Heart right ventricle (tissue), 16 donors: ENCODE measurements around the gene PRKACB. TPM values are rescaled to one million over a fixed set of nuclear protein-coding genes. Genes with fewer than 3 reads are reported as not detected.

ENCODE experiments used
- ATAC-seq, 8 donors: fragments of 200-7000 bp; cut with Tn5 transposase; one replicate each; pipeline ENCODE4 v1.9.1; 2020; ENCODE audit warnings: mild to moderate bottlenecking in 8 of 8, moderate library complexity in 8 of 8, moderate number of reproducible peaks in 1 of 8
- DNase-seq, 2 donors: peaks; one replicate each; pipeline ENCODE4 v3.0.0-alpha.2; 2020
- H3K27ac ChIP-seq, 10 donors: fragments of 200-600 bp; sonication (generic) in 2 of 10; one replicate each; pipeline versions ENCODE4 v1.5.0 to v1.8.0; 2020 to 2022; ENCODE audit warnings: mild to moderate bottlenecking in 3 of 10
- H3K27me3 ChIP-seq, 7 donors: fragments of 200-600 bp; one replicate each; pipeline ENCODE4 v1.8.0; 2021 to 2022; ENCODE audit warnings: mild to moderate bottlenecking in 2 of 7
- H3K36me3 ChIP-seq, 9 donors: fragments of 200-600 bp; sonication (generic) in 1 of 9; one replicate each; pipeline versions ENCODE4 v1.5.0 to v1.8.0; 2020 to 2022; ENCODE audit warnings: mild to moderate bottlenecking in 2 of 9
- H3K4me1 ChIP-seq, 9 donors: fragments of 200-600 bp; sonication (generic) in 1 of 9; one replicate each; pipeline versions ENCODE4 v1.5.0 to v1.8.0; 2020 to 2022; ENCODE audit warnings: mild to moderate bottlenecking in 4 of 9
- H3K4me3 ChIP-seq, 10 donors: fragments of 200-600 bp; sonication (generic) in 2 of 10; one replicate each; pipeline versions ENCODE4 v1.5.0 to v1.8.0; 2020 to 2022; ENCODE audit warnings: mild to moderate bottlenecking in 7 of 10, moderate library complexity in 2 of 10
- H3K9me3 ChIP-seq, 11 donors: fragments of 200-600 bp in 10 of 11; sonication (generic) in 2 of 11; one replicate each; pipeline versions ENCODE4 v1.5.0 to v1.8.0; 2013 to 2022; ENCODE audit warnings: mild to moderate bottlenecking in 2 of 11, control low read depth in 1 of 11, moderate library complexity in 1 of 11
- WGBS, 2 donors: extraction: QIAGEN DNeasy Blood & Tissue Kit; methylation state at CpG; one replicate each; pipeline ENCODE4 v1.1.7; 2013; ENCODE audit warnings: inconsistent platforms in 1 of 2; 5-methylcytosine and 5-hydroxymethylcytosine counted together
- intact Hi-C, 10 donors: fragments of 100-400 bp; cut with DNase I; formaldehyde crosslinking; loops; one replicate each; pipeline versions ENCODE4 v1.11.1 to v1.14.2; 2022
- polyA plus RNA-seq, 2 donors: library from polyadenylated mRNA; stranded (reverse); fragments of 200-250 nt; gene quantifications; one replicate each; pipeline ENCODE4 v1.2.3, GENCODE V29; 2013
- total RNA-seq, 10 donors: library from RNA; stranded (reverse); fragmentation: NEBNext Ultra II Directional in 3 of 10; extraction: Animal tissue kit (Norgen Biotek cat#: 25700) in 3 of 10; gene quantifications; one replicate each; pipeline versions ENCODE4 v1.2.1 to v1.2.4, GENCODE V29; 2021 to 2023
- TF ChIP-seq, protein P1 (sequence below), 9 donors: fragments of 200-600 bp; sonication (generic) in 2 of 9; IDR thresholded peaks; one replicate each; pipeline versions ENCODE4 v1.5.0 to v1.8.0; 2021 to 2022; ENCODE audit warnings: antibody characterized with exemption in 9 of 9, mild to moderate bottlenecking in 5 of 9, moderate library complexity in 1 of 9
- donor health status: Arrhythmogenic right ventricular cardiomyopathy.
- donor health status: ischemic (EF 13 %, LVEDD 7.1; RV severe dilation, severe dysfunction).
- donor health status: healthy with polysubstance abuse.
- donor health status: DM: no; HTN: yes; CAD: no.
- donor health status: DM: no; HTN: no; CAD: no.
- donor health status: ischemic (EF 25% LVEDD 6.9; RV normal size, moderate dysfunction).
- donor health status: ischemic (EF 25% LVEDD 5.7; RV mildly dilated, moderate dysfunction).
- donor health status: healthy.
- donor health status: DM: yes; HTN: yes; CAD: no.
- donor health status: Ischemic cardiomyopathy.
- donor health status: ischemic (EF 35%, LVEDD 5.7; RV mildly dilated, moderate dysfunction).
- donor health status: nonischemic (EF 11% LVEDD 7.7; RV severe dilation, severe dysfunction).
- donor health status: DM: yes; HTN: yes; CAD: no.
- donor health status: PGD.
- donor health status: ischemic (EF 29% LVEDD 5.4; RV normal size, mild dysfunction).
- donor health status: nonischemic (EF 23%, LVEDD 6.1; RV moderate dilation, normal function).

The PRKACB gene
- total and polyA plus RNA-seq, 12 donors, result 6.4 to 49.1 (median 39.6) TPM

DNA sequence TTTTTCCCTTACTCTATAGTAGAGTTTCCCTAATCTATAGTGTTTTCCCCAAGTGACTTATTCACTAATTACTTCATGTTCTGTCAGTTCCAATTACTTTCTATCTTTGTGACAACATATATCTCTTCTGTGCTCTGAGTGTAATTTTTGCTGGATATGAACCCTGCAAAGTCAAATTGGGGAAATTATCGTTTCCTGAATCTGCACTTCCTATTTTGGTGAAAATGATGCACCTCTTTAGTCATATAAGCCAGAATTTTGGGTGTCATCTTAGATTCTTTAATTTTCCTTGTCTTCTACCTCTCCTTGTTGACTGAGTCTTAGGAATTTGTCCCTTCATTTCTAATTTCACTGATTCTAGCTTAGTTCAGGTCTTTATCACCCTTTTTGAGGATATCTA lies 33.4 kb upstream of the PRKACB start:
- Histone ChIP-seq H3K27me3 (no peaks in the 10 kb centered on the region), H3K36me3 (no peaks in the 10 kb centered on the region), H3K4me3 (no peak overlapping the region), H3K27ac (no peak overlapping the region), H3K9me3 (peaks cover 0 to 9% (median 0%) of the 10 kb centered on the region in 11 donors), H3K4me1 (peaks cover 0 to 4% (median 0%) of the 10 kb centered on the region in 9 donors)
- DNase-seq, result no peak
- no peak for ATAC-seq
- TF ChIP-seq, protein P1, sequence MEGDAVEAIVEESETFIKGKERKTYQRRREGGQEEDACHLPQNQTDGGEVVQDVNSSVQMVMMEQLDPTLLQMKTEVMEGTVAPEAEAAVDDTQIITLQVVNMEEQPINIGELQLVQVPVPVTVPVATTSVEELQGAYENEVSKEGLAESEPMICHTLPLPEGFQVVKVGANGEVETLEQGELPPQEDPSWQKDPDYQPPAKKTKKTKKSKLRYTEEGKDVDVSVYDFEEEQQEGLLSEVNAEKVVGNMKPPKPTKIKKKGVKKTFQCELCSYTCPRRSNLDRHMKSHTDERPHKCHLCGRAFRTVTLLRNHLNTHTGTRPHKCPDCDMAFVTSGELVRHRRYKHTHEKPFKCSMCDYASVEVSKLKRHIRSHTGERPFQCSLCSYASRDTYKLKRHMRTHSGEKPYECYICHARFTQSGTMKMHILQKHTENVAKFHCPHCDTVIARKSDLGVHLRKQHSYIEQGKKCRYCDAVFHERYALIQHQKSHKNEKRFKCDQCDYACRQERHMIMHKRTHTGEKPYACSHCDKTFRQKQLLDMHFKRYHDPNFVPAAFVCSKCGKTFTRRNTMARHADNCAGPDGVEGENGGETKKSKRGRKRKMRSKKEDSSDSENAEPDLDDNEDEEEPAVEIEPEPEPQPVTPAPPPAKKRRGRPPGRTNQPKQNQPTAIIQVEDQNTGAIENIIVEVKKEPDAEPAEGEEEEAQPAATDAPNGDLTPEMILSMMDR (IDR thresholded peaks at IDR 0.05), result no peak
- 88 to 90% methylated on average over 1 of the region's 1 CpG for WGBS, 2 donors
- intact Hi-C loops, result no loop called here

DNA sequence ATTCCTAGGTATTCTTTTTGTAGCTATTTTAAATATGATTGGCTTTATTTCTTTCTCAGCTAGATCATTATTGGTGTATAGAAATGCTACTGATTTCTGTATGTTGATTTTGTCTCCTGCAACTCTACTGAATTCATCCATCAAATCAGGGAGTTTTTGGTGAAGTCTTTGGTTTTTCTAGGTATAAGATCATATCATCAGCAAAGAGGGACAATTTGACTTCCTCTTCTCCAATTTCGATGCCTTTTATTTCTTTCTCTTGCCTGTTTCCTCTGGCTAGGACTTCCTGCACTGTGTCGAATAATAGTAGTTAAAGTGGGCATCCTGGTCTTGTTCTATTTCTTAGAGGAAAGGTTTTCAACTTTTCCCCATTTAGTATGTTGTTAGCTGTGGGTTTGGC lies 27.5 kb upstream of the PRKACB start:
- DNase-seq (no peak), ATAC-seq (no peak)
- Histone ChIP-seq H3K4me3 (no peak overlapping the region), H3K9me3 (no peaks in the 10 kb centered on the region), H3K36me3 (no peaks in the 10 kb centered on the region), H3K4me1 (no peaks in the 10 kb centered on the region), H3K27me3 (no peaks in the 10 kb centered on the region), H3K27ac (no peak overlapping the region)
- TF ChIP-seq, protein P1 (IDR thresholded peaks at IDR 0.05), result no peak
- 72 to 80% methylated on average over 2 of the region's 2 CpGs for WGBS, 2 donors
- intact Hi-C loops, result no loop called here

DNA sequence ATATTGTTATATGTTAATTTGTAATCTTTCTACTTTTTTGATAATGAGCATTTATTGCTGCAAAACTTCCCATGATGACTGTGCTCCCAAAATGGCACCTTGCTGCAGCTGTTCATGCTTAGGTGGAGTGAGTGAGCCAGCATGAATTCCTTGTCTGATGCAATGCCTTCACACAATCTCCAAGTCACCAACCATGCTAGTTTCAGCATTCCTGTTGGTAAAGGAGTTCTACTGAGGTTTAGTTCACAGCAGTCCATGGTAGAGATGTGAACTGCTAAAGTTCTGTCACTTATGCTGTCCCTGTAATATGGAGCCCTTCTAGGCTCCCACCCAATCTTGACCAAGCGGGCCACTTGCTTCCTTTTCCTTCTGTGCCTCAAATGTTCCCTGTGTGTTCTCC lies 26.2 kb upstream of the PRKACB start:
- Histone ChIP-seq H3K36me3 (no peaks in the 10 kb centered on the region), H3K9me3 (no peaks in the 10 kb centered on the region), H3K4me1 (peaks cover 0 to 2% (median 0%) of the 10 kb centered on the region in 9 donors), H3K27ac (no peak overlapping the region), H3K27me3 (no peaks in the 10 kb centered on the region), H3K4me3 (no peak overlapping the region)
- ATAC-seq (no peak), DNase-seq (no peak)
- TF ChIP-seq, protein P1 (IDR thresholded peaks at IDR 0.05), result no peak
- intact Hi-C loops, result no loop called here
- 86 to 100% methylated on average over 1 of the region's 1 CpG for WGBS, 2 donors

DNA sequence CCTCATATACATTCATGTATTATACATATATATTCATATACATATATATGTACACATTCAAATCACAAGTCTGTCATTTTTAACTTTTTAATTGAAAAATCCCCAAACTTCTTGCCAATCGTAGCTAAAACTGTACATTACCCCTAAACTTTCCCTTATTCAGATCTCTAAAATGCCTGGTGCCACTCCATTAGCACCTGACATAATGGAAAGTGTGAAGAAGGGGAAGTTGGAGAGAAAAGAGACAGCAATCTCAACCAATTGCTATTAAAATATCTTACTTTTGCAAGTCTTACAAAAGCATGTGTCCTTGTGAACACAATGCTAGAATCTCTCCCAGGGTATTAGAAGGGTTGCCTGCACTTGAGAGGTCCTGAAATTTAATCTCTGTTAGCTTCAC lies 22.7 kb upstream of the PRKACB start:
- ATAC-seq (no peak), DNase-seq (no peak)
- WGBS, 2 donors, result 77 to 96% methylated on average over 1 of the region's 1 CpG
- Histone ChIP-seq H3K27me3 (no peaks in the 10 kb centered on the region), H3K4me3 (no peak overlapping the region), H3K36me3 (no peaks in the 10 kb centered on the region), H3K27ac (no peak overlapping the region), H3K9me3 (no peaks in the 10 kb centered on the region), H3K4me1 (peaks cover 0 to 10% (median 0%) of the 10 kb centered on the region in 9 donors)
- TF ChIP-seq, protein P1 (IDR thresholded peaks at IDR 0.05), result no peak
- intact Hi-C loops, result loop anchor here in 6 of 10 donors (5.0 kb wide), 3 partner anchors 44 to 189 kb away; no protein-coding TSS in a partner anchor
